M059J (cell line): ENCODE results near the gene CYP1A1. TPM values are rescaled to one million over a fixed set of nuclear protein-coding genes. Genes with fewer than 3 reads are reported as not detected.

Source experiments
- DNase-seq: peaks from one replicate; pipeline ENCODE4 v3.0.0-alpha.2; 2012; ENCODE audit warnings: low read depth
- total RNA-seq: library from RNA; depleted of rRNA; stranded (reverse); fragments of >200 nt; shearing (Covaris generic); gene quantifications from 2 replicates; pipeline ENCODE4 v1.2.3, GENCODE V29; 2014; rRNA removed

The CYP1A1 gene
- total RNA-seq, 1 experiment from 2014 or later: 1.4 TPM

- no peak for DNase-seq
These were observed 33.0 kb downstream of the CYP1A1 start for GRCh38 chr15:74692327-74692726.

GRCh38 chr15:74683758-74684157 is 41.6 kb downstream of the CYP1A1 start:
- DNase-seq: no peak

- peak; percentile 23 for DNase-seq
These were observed 42.4 kb downstream of the CYP1A1 start for GRCh38 chr15:74682954-74683353.

GRCh38 chr15:74680456-74680855 is 44.9 kb downstream of the CYP1A1 start:
- no peak for DNase-seq

GRCh38 chr15:74676801-74677200 is 48.5 kb downstream of the CYP1A1 start:
- DNase-seq: no peak

GRCh38 chr15:74674161-74674560 is 51.2 kb downstream of the CYP1A1 start:
- DNase-seq: no peak

GRCh38 chr15:74669627-74670026 is 55.7 kb downstream of the CYP1A1 start:
- DNase-seq: no peak

Other genes with a start within 250 kb of the CYP1A1 start
- gene ARID3B, start 184.3 kb downstream of the CYP1A1 start, total RNA-seq: 0.71 and 2.0 TPM in 2 replicates
- gene CLK3, start 109.7 kb downstream of the CYP1A1 start, total RNA-seq: 60.7 and 81.1 TPM in 2 replicates
- gene EDC3, start 29.5 kb downstream of the CYP1A1 start, total RNA-seq: 4.7 and 9.8 TPM in 2 replicates
- gene CYP1A2, start 23.3 kb upstream of the CYP1A1 start, total RNA-seq: not detected in 2 replicates
- gene CSK, start 56.6 kb upstream of the CYP1A1 start, total RNA-seq: 9.4 and 23.8 TPM in 2 replicates
- gene LMAN1L, start 87.3 kb upstream of the CYP1A1 start, total RNA-seq: not detected in 2 replicates
- gene CPLX3, start 101.1 kb upstream of the CYP1A1 start, total RNA-seq: not detected in 2 replicates
- 10.9 and 15.3 TPM in 2 replicates for gene ULK3, start 117.6 kb upstream of the CYP1A1 start, total RNA-seq
- 41.5 and 60.0 TPM in 2 replicates for gene SCAMP2, start 147.8 kb upstream of the CYP1A1 start, total RNA-seq
- 65.4 and 68.3 TPM in 2 replicates for gene MPI, start 164.5 kb upstream of the CYP1A1 start, total RNA-seq
- gene FAM219B, start 181.3 kb upstream of the CYP1A1 start, total RNA-seq: 21.3 and 27.5 TPM in 2 replicates
- gene COX5A, start 212.5 kb upstream of the CYP1A1 start, total RNA-seq: 120 and 144 TPM in 2 replicates
- gene RPP25, start 231.2 kb upstream of the CYP1A1 start, total RNA-seq: 0.07 and 0.10 TPM in 2 replicates